Uterus (tissue), 2 donors: ENCODE measurements around the gene KCNH2.

Experiments
- CTCF ChIP-seq, 4 experiments: fragments of 200-600 bp in 2 of 4; fragments of 450-650 bp in 2 of 4; sonication (generic) in 2 of 4; IDR thresholded peaks; one replicate each; pipeline ENCODE4 v1.5.1; 2016 to 2019; ENCODE audit warnings: antibody characterized with exemption in 4 of 4, mild to moderate bottlenecking in 2 of 4, moderate library complexity in 1 of 4
- POLR2A ChIP-seq, 2 donors: fragments of 450-650 bp; IDR thresholded peaks; one replicate each; pipeline ENCODE4 v1.6.1; 2016; ENCODE audit warnings: antibody characterized with exemption in 2 of 2, mild to moderate bottlenecking in 1 of 2, moderate library complexity in 1 of 2

DNA sequence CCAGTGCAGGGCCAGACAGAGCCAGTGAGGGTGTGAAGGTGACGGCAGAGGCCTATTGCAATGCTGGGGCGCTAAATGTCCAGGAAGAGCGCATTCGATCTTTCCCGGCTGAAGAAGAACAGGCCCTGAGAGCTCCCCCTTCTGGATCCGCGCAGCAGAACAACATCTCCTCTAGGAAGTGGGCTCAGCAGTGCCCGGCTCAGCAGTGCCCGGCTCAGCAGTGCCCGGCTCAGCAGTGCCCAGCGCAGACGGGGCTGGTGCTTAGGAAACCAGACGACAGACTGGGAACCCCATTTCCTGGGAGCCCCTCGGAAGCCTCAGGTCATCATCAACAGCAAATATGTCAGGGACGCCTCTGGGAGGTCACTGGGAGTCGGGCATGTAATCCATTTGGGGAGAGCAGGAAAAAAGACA lies 8.0 kb upstream of the KCNH2 start:
- TF ChIP-seq CTCF (IDR thresholded peaks at IDR 0.05), result peak; percentile 50 to 64 (median 53)
- no peak for TF ChIP-seq POLR2A (IDR thresholded peaks at IDR 0.05)
